ENCODE data around the gene KCTD3. TPM values are rescaled to one million over a fixed set of nuclear protein-coding genes. Genes with fewer than 3 reads are reported as not detected.
A peak's percentile ranks its signal among the peaks of the same experiment; 100 is the strongest.

The KCTD3 gene
- polyA plus RNA-seq, 1 donor from 2014 or later = 1.3 TPM

DNA sequence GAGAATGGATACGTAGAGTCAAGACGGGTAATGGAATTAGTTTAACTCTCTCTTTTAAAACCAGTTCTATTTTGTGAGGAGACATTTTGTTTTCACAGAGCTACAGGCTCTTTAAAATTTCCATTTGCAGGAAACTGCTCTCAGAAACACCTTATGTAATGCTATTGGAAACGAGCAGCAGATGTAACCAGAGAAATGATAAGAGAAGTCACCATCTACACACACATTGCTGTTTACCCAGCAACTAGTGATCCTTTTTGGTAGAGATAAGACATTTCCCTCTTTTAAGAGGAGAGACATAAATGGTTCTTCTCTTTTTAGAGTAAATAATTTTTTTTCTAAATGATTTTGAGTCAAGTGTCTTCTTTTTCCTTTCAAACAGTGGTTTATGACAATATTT is 80.6 kb downstream of the KCTD3 start:
- no peak overlapping the region for H3K4me3 Mint-ChIP-seq
- H3K27ac Mint-ChIP-seq = no peak overlapping the region
- no peaks in the 10 kb centered on the region for H3K36me3 Mint-ChIP-seq
- H3K27me3 Mint-ChIP-seq = peaks cover 2% of the 10 kb centered on the region
- no peaks in the 10 kb centered on the region for H3K4me1 Mint-ChIP-seq
- H3K9me3 Mint-ChIP-seq = no peaks in the 10 kb centered on the region

DNA sequence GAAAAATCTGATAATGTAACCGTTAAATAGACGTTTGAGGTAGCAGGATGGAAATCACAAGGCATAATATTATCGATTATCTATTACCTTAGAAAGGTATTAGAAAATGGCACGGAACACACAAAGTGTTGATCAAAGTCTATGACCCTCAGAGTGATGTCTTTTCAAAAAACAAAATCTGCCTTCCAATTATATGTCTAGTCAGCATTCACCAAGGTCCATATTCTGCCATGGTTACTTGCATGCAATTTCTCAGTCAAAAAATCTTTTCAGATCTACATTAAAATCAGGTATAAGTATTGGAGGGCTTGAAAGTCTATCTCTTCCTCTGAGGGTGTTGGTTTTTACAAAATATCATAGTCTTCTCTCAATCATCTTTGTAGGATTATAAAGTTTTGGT is 81.9 kb downstream of the KCTD3 start:
- Mint-ChIP-seq H3K36me3 (no peaks in the 10 kb centered on the region), H3K4me3 (no peak overlapping the region), H3K9me3 (no peaks in the 10 kb centered on the region), H3K27me3 (peaks cover 2% of the 10 kb centered on the region), H3K4me1 (no peaks in the 10 kb centered on the region), H3K27ac (no peak overlapping the region)

DNA sequence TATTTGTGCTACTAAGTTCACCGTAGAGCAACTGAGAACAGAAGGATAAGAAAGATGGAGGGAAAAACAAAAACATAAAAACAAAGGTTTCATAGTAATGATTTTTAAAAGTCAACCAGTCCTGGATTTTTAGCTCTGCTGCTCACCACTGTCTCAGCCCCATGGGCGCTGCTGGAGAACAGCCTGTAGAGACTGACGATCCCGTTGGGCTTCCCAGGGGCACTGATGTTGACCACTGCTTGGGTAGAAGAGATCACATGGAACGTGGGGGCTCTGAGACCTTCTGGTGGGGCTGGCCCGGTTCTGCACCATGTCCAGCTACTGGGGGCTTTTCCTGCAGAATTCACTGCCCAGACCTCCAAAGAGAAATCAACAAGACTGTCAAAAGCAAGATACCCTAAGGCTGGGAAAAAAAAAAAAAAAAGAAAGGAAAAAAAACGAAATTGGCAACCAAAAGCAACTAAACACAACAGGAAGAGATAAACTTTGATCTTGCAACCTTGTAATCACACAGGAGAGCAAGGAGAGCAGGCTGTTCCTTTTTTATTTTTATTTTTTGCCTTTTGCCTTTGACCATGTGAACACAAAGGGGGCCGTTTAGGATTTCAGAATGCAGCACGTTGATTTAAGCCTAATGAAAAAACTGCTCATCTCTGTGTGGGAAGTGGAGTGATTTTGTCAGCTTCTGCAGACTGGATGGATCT is 83.5 kb downstream of the KCTD3 start:
- Mint-ChIP-seq H3K4me3 (no peak overlapping the region), H3K27ac (no peak overlapping the region), H3K9me3 (no peaks in the 10 kb centered on the region), H3K4me1 (no peaks in the 10 kb centered on the region), H3K27me3 (peaks cover 2% of the 10 kb centered on the region), H3K36me3 (no peaks in the 10 kb centered on the region)

DNA sequence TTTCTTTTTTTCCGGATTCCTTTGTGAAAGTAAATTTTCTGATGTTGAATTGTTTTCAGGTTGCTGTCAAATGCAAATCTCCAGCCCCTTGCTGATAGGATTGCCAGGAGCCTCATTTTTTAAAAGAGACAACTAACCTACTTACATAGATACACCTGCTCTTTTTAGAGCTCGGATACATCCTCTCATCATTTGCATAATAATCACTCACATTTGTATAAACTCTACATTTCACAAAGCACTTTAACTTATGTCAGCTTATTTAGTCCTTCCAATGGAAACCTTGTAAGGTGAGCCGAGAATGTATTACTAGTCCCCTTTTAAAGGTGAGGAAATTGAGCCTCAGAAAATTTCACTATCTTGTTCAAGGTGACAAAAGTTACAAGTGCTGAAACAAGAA is 84.8 kb downstream of the KCTD3 start:
- H3K27me3 Mint-ChIP-seq = peaks cover 2% of the 10 kb centered on the region
- H3K9me3 Mint-ChIP-seq = no peaks in the 10 kb centered on the region
- H3K27ac Mint-ChIP-seq = no peak overlapping the region
- no peaks in the 10 kb centered on the region for H3K4me1 Mint-ChIP-seq
- H3K4me3 Mint-ChIP-seq = no peak overlapping the region
- no peaks in the 10 kb centered on the region for H3K36me3 Mint-ChIP-seq

DNA sequence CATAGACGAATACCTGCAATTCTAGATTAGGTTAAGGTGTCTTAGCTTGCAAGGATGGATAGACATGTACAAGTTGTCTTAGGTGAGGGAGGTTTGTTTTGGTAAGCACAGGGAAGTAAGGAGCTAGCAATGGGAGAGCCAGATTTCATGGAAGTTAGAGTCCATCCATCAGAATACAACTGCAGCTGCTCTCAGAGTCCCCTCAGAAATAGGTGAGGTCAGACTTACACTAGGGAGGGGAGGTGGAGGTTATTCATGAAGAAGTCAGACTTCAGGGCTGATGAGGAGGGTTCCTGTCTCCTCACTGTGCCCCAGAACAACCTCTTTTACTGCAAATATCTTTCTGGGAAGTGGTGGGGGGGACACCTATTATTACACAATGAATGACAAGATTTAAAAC is 85.3 kb downstream of the KCTD3 start:
- no peak overlapping the region for H3K27ac Mint-ChIP-seq
- H3K36me3 Mint-ChIP-seq = no peaks in the 10 kb centered on the region
- peaks cover 2% of the 10 kb centered on the region for H3K27me3 Mint-ChIP-seq
- H3K9me3 Mint-ChIP-seq = no peaks in the 10 kb centered on the region
- no peak overlapping the region for H3K4me3 Mint-ChIP-seq
- no peaks in the 10 kb centered on the region for H3K4me1 Mint-ChIP-seq

DNA sequence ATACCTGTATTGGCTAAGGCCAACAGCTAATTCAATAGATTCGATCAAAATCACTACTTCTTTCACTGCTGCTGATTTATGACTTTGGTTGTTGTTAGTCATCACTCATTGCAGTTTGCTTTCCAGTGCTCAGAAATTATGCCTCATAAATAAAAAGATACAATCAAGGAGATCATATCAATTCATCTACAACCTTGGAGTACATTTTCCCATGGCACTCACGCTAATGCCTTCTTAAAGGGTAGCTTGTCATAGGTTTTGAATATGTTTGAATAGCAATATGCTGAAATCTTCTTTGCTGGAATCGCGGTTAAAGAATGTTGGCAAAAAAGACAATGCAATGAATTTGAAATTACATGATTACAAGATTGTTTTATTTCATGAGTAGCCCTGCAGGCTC is 89.9 kb downstream of the KCTD3 start:
- H3K27ac Mint-ChIP-seq = no peak overlapping the region
- H3K9me3 Mint-ChIP-seq = no peaks in the 10 kb centered on the region
- H3K4me3 Mint-ChIP-seq = no peak overlapping the region
- H3K4me1 Mint-ChIP-seq = no peaks in the 10 kb centered on the region
- H3K36me3 Mint-ChIP-seq = no peaks in the 10 kb centered on the region
- no peaks in the 10 kb centered on the region for H3K27me3 Mint-ChIP-seq

DNA sequence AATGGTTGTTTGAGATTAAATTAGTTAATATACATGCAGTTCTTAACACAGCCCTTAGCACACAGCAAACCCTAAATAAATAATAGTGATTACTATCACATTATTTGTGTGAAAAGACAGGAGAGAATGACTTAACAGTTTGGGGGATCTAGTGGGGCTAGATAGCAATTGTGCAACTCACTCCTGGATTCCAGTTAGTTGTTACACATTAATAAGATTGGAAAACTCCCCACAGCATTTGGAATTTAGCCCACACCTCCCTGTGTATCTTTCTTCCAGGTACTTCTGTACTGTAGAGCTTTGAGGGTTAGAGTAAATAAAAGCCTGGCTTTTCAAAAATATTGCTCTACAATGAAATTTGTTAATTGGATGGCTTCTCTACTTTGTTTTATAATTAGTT is 93.2 kb downstream of the KCTD3 start:
- Mint-ChIP-seq H3K27ac (peak overlapping the region in 1 of 3 donors; percentile 43), H3K27me3 (peaks cover 2% of the 10 kb centered on the region), H3K36me3 (no peaks in the 10 kb centered on the region), H3K4me1 (no peaks in the 10 kb centered on the region), H3K9me3 (peaks cover 0 to 1% (median 0%) of the 10 kb centered on the region in 3 donors), H3K4me3 (no peak overlapping the region)

DNA sequence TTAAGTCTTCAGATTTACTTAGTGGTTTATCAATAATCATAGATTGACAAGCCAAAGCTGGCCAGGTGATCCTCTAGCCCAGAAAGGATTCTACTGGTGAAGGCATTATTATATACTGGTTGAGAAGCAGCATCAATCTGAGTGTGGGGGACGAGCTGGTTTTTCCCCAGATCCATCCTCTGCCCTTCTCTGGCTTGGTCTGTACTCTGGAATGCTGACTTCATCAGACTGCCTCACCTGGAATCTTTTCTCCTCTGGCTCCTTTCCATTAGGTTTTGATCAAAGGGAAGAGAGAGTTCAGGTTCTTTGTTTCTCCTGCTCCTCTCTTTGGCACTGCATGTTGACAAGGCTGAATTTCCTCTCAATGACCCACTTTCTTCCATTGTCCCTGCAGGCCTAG is 93.9 kb downstream of the KCTD3 start:
- peaks cover 2% of the 10 kb centered on the region for H3K27me3 Mint-ChIP-seq
- no peak overlapping the region for H3K27ac Mint-ChIP-seq
- H3K4me1 Mint-ChIP-seq = no peaks in the 10 kb centered on the region
- H3K4me3 Mint-ChIP-seq = no peak overlapping the region
- H3K36me3 Mint-ChIP-seq = no peaks in the 10 kb centered on the region
- H3K9me3 Mint-ChIP-seq = peaks cover 0 to 1% (median 0%) of the 10 kb centered on the region in 3 donors

DNA sequence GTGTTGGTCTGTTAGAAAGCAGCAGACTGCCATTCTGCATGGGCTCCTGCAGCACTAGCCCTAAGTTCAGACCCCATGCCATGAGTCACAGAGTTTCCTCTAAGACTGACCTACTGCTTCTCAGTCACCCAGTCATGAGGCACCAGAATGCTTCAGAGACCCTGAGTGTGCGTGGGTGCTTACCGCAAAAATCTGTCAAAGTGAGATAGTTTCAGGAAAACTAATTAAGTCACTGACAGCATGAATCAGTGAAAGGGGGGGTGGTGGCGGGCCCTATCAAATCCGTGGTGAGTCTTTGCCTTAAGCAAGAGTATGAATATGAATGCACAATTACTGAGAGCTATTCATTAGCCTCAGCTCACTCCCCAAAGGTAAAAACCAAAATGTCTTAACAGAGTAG is 98.1 kb downstream of the KCTD3 start:
- Mint-ChIP-seq H3K4me3 (no peak overlapping the region), H3K4me1 (no peaks in the 10 kb centered on the region), H3K9me3 (peaks cover 0 to 1% (median 0%) of the 10 kb centered on the region in 3 donors), H3K27ac (no peak overlapping the region), H3K36me3 (no peaks in the 10 kb centered on the region), H3K27me3 (peaks cover 2% of the 10 kb centered on the region)

DNA sequence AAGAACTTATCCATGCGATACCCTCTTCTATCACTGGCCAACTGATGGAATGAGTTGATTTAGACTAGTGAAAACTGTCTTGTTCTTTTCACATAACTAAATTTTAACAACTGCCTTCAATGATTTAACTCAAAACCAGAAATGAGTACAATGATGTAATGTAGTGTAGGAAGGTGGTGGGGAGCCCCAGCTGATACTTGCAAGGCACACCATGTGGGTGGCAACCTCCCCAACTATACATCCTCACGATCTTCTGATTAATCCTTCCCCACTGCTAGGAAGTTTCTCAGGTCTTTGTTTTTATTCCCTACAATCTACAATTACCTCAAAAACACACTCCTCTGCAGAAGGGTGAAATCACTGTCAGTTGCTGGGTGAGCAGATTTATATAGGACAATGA is 100.7 kb downstream of the KCTD3 start:
- Mint-ChIP-seq H3K9me3 (no peaks in the 10 kb centered on the region), H3K27me3 (peaks cover 2% of the 10 kb centered on the region), H3K4me1 (no peaks in the 10 kb centered on the region), H3K36me3 (no peaks in the 10 kb centered on the region), H3K27ac (no peak overlapping the region), H3K4me3 (no peak overlapping the region)

DNA sequence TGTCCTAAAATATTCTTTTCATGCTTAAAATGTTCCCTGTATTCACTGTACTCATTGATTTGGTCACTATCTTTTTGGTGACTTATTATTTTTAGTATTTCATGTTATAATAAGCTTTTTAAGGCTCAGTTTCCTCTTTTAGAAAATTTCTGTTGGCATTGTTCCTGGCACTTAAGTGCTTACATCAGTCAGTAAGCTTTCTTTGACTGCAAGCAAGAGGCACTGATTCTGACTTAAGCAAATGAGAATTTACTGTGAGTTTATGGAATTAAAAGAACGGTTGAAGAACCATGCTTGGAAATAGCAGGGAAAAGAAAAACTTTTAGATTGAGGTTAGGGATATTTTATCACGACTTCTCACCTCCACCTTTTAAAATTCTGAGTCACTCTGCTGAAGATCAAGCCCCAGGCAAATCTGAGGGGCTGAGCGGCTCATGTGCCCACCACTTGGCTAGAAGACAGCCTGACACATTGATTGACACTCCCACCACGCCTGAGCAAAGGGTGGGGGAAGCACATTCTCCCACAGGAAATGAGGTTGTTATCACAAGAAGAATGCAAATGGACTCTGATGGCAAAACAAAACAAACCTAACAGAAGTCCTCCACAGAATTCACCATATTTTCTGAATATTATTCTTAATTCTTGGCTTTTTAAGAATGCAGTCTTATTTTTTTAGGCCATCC is 102.8 kb downstream of the KCTD3 start:
- Mint-ChIP-seq H3K27me3 (peaks cover 2% of the 10 kb centered on the region), H3K36me3 (no peaks in the 10 kb centered on the region), H3K4me1 (no peaks in the 10 kb centered on the region)

More for the DNA sequence above, 102.8 kb downstream of the KCTD3 start:
- Mint-ChIP-seq H3K9me3 (no peaks in the 10 kb centered on the region), H3K27ac (no peak overlapping the region), H3K4me3 (no peak overlapping the region)

Measured in IgD-negative memory B cell (primary cell).